AG10803 (cell line): Measurements from ENCODE around the gene PLP2.

Experiments
- DNase-seq: peaks from one replicate; pipeline ENCODE4 v3.0.0; 2010; ENCODE audit warnings: low read depth
- H3K4me3 ChIP-seq: 2 replicates; pipeline ENCODE4 v1.5.1; 2011; ENCODE audit warnings: mild to moderate bottlenecking, low read length, control low read depth
- TF ChIP-seq, protein P1 (sequence below): conservative IDR thresholded peaks from 2 replicates; pipeline ENCODE4 v1.5.1; 2011; ENCODE audit warnings: mild to moderate bottlenecking, low read length, control low read depth, inconsistent platforms

Gene PLP2

DNA sequence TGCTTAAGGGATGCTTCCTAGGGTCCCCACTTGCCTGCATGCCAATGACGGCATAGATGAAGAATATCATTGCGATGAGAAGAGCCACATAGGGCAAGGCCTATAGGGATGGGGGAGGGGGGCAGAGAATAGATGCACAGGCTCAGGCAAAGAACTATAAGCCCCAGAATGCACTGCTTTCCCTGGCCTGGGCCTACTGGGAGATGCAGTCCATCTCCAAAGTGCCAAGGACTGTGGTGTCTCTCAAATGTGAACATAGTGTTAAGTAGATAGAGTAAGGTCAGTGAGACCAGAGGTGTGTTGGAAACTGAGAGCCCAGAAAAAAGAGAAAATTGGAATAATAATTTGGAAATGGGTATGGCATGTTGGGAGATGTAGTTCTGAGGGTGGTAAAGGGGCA lies 40.5 kb downstream of the PLP2 start:
- no peak overlapping the region for H3K4me3 ChIP-seq
- TF ChIP-seq, protein P1, sequence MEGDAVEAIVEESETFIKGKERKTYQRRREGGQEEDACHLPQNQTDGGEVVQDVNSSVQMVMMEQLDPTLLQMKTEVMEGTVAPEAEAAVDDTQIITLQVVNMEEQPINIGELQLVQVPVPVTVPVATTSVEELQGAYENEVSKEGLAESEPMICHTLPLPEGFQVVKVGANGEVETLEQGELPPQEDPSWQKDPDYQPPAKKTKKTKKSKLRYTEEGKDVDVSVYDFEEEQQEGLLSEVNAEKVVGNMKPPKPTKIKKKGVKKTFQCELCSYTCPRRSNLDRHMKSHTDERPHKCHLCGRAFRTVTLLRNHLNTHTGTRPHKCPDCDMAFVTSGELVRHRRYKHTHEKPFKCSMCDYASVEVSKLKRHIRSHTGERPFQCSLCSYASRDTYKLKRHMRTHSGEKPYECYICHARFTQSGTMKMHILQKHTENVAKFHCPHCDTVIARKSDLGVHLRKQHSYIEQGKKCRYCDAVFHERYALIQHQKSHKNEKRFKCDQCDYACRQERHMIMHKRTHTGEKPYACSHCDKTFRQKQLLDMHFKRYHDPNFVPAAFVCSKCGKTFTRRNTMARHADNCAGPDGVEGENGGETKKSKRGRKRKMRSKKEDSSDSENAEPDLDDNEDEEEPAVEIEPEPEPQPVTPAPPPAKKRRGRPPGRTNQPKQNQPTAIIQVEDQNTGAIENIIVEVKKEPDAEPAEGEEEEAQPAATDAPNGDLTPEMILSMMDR, result no peak
- DNase-seq, result no peak

DNA sequence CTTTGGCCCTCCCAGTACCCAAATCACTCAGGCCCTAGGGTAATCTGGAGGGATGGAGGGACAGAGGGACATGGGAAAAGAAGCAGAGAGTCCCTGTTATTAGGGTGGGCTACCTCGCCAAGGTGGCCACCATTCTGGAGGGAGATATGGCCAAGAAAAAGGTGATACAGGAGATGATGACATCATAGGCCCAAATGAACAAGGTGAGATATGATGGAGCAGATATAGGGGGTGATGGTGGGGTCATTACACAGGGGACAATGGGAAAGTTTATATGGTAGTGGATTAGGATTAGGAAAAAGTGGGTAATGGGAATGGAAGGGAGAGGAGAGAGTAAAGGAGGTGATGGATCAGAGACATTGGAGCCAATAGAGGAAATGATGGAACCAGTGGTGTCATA lies 41.2 kb downstream of the PLP2 start:
- no peak for DNase-seq
- TF ChIP-seq, protein P1, result no peak
- no peak overlapping the region for H3K4me3 ChIP-seq

DNA sequence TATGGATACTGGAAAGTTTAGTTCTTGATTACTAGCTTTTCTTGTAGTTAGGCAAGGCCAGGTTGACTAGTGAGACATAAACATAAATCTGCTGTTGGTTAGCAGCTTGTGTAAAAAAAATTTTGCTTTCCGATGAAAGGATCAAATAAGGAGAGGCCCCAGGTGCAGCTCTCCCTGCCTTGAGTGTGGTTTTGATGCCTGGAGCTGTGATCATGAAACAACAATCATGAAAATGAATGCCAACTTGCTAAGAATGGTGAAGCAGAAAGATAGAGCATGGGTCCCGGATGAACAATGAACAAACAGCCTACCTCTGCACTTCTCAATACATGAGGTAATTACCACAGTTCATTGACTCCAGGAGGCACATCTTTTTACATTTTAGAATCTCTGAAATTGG lies 42.7 kb downstream of the PLP2 start:
- TF ChIP-seq, protein P1, result no peak
- no peak overlapping the region for H3K4me3 ChIP-seq
- DNase-seq, result no peak

DNA sequence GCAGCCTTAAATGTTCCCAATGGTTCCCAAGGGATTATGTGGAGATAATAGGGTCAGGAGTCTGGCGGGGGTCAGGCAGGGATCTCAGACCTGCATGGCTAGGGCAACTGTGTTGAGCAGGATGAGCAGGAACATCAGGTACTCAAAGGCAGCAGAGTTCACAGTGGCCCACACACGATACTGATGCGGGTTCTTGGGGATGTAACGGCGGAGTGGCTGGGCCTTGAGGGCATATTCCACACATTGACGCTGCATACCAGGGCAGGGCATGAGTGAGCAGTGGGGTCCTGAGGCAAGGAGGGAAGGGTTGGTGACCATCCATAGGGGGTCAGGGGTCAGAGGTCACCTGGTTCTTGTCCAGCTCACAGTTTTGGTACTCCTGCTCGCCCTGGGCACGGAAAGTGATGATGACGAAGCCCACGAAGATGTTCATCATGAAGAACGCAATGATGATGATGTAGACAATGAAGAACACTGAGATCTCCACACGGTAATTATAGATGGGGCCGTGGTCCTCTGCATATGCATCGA lies 43.4 kb downstream of the PLP2 start:
- H3K4me3 ChIP-seq, result no peak overlapping the region
- TF ChIP-seq, protein P1, result no peak
- no peak for DNase-seq

DNA sequence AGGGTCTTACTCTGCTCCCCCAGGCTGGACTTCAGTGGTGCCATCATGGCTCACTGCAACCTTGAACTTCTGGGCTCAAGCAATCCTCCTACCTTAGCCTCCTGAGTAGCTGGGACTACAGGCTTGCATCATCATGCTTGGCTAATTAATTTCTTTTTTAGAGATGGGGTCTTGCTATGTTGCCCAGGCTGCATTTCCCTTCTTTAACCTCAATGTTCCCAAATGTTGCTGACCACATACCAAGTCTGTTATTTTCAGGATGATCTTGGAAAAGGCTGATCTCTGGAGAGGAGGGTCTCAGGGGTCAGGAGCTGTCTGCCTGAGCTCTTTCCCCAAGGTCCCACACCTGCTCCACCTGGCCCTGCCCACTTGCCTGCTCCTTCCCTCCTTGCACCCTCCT lies 48.4 kb downstream of the PLP2 start:
- TF ChIP-seq, protein P1, result no peak

DNA sequence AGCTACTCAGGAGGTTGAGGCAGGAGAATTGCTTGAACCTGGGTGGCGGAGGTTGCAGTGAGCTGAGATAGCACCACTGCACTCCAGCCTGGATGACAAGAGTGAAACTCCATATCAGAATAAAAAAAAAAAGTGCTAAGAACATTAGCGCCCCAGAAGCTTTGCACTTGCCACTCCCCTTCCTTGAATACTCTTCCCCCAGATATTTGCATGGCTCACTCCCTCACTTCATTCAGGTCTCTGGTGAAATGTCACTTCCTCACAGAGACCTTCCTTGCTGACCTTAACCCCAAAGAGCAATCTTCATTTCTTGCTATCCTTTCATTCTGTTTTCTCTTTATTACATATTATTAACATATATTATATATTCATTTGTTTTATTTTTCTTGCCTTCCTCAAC lies 50.2 kb downstream of the PLP2 start:
- no peak for DNase-seq
- no peak overlapping the region for H3K4me3 ChIP-seq
- TF ChIP-seq, protein P1, result no peak

More for the DNA sequence above, 48.4 kb downstream of the PLP2 start:
- H3K4me3 ChIP-seq, result no peak overlapping the region
- no peak for DNase-seq
